MG63 (cell line): ENCODE measurements around the gene EXOC4. TPM values are rescaled to one million over a fixed set of nuclear protein-coding genes. Genes with fewer than 3 reads are reported as not detected.

Experiments
- DNase-seq: peaks from one replicate; pipeline ENCODE4 v3.0.0-alpha.2; 2020
- H3K27me3 ChIP-seq: fragments of 250-450 bp; sonication (Bioruptor Pico); 2 replicates; pipeline ENCODE4 v1.5.1; 2020; ENCODE audit warnings: mild to moderate bottlenecking, moderate library complexity
- H3K36me3 ChIP-seq: fragments of 250-450 bp; sonication (Bioruptor Pico); 2 replicates; pipeline ENCODE4 v1.5.1; 2020; ENCODE audit warnings: mild to moderate bottlenecking, moderate library complexity
- H3K4me3 ChIP-seq: fragments of 250-450 bp; sonication (Bioruptor Pico); 2 replicates; pipeline ENCODE4 v1.5.1; 2020; ENCODE audit warnings: mild to moderate bottlenecking, moderate library complexity
- H3K9me3 ChIP-seq: fragments of 250-450 bp; sonication (Bioruptor Pico); 2 replicates; pipeline ENCODE4 v1.5.1; 2020; ENCODE audit warnings: mild to moderate bottlenecking, moderate library complexity
- total RNA-seq: library from RNA; depleted of rRNA; stranded (reverse); fragments of >200 nt; shearing (Covaris generic); gene quantifications from 2 replicates; pipeline ENCODE4 v1.2.3, GENCODE V29; 2014; ENCODE audit warnings: low replicate concordance

The EXOC4 gene
- total RNA-seq, 1 experiment from 2014 or later, result 24.1 TPM

- Histone ChIP-seq H3K9me3 (no peaks in the 10 kb centered on the region), H3K4me3 (no peak overlapping the region), H3K27me3 (no peaks in the 10 kb centered on the region), H3K36me3 (no peaks in the 10 kb centered on the region)
- no peak for DNase-seq
Measured at GRCh38 chr7:133681529-133681928, 428.7 kb downstream of the EXOC4 start.

GRCh38 chr7:133682364-133683181 is 429.7 kb downstream of the EXOC4 start:
- H3K9me3 ChIP-seq, result no peaks in the 10 kb centered on the region
- H3K27me3 ChIP-seq, result no peaks in the 10 kb centered on the region
- H3K36me3 ChIP-seq, result no peaks in the 10 kb centered on the region
- no peak for DNase-seq
- no peak overlapping the region for H3K4me3 ChIP-seq

- Histone ChIP-seq H3K4me3 (no peak overlapping the region), H3K9me3 (no peaks in the 10 kb centered on the region), H3K36me3 (no peaks in the 10 kb centered on the region), H3K27me3 (no peaks in the 10 kb centered on the region)
- no peak for DNase-seq
Measured at GRCh38 chr7:133683182-133683454, 430.2 kb downstream of the EXOC4 start.

- no peak for DNase-seq
- Histone ChIP-seq H3K36me3 (no peaks in the 10 kb centered on the region), H3K27me3 (no peaks in the 10 kb centered on the region), H3K4me3 (no peak overlapping the region), H3K9me3 (no peaks in the 10 kb centered on the region)
Measured at GRCh38 chr7:133688483-133689239, 435.8 kb downstream of the EXOC4 start.

GRCh38 chr7:133690740-133691139 is 437.9 kb downstream of the EXOC4 start:
- Histone ChIP-seq H3K4me3 (no peak overlapping the region), H3K27me3 (no peaks in the 10 kb centered on the region), H3K36me3 (no peaks in the 10 kb centered on the region), H3K9me3 (no peaks in the 10 kb centered on the region)
- DNase-seq, result no peak

- DNase-seq, result no peak
- no peak overlapping the region for H3K4me3 ChIP-seq
Measured at GRCh38 chr7:133691727-133692610, 439.1 kb downstream of the EXOC4 start.

GRCh38 chr7:133693281-133693680 is 440.4 kb downstream of the EXOC4 start:
- Histone ChIP-seq H3K4me3 (no peak overlapping the region), H3K9me3 (no peaks in the 10 kb centered on the region), H3K27me3 (no peaks in the 10 kb centered on the region), H3K36me3 (no peaks in the 10 kb centered on the region)
- DNase-seq, result no peak

More at GRCh38 chr7:133691727-133692610, 439.1 kb downstream of the EXOC4 start:
- Histone ChIP-seq H3K36me3 (no peaks in the 10 kb centered on the region), H3K9me3 (no peaks in the 10 kb centered on the region), H3K27me3 (no peaks in the 10 kb centered on the region)

GRCh38 chr7:133696056-133696455 is 443.2 kb downstream of the EXOC4 start:
- Histone ChIP-seq H3K27me3 (no peaks in the 10 kb centered on the region), H3K9me3 (no peaks in the 10 kb centered on the region), H3K4me3 (no peak overlapping the region), H3K36me3 (no peaks in the 10 kb centered on the region)
- DNase-seq, result no peak

GRCh38 chr7:133697585-133697984 is 444.7 kb downstream of the EXOC4 start:
- H3K36me3 ChIP-seq, result no peaks in the 10 kb centered on the region

GRCh38 chr7:133698127-133698526 is 445.2 kb downstream of the EXOC4 start:
- no peaks in the 10 kb centered on the region for H3K9me3 ChIP-seq
- no peaks in the 10 kb centered on the region for H3K36me3 ChIP-seq
- no peaks in the 10 kb centered on the region for H3K27me3 ChIP-seq
- DNase-seq, result no peak
- H3K4me3 ChIP-seq, result no peak overlapping the region

More at GRCh38 chr7:133697585-133697984, 444.7 kb downstream of the EXOC4 start:
- H3K27me3 ChIP-seq, result no peaks in the 10 kb centered on the region
- no peak overlapping the region for H3K4me3 ChIP-seq
- no peak for DNase-seq
- no peaks in the 10 kb centered on the region for H3K9me3 ChIP-seq

GRCh38 chr7:133699386-133699785 is 446.5 kb downstream of the EXOC4 start:
- no peak for DNase-seq
- Histone ChIP-seq H3K27me3 (no peaks in the 10 kb centered on the region), H3K4me3 (no peak overlapping the region), H3K9me3 (no peaks in the 10 kb centered on the region), H3K36me3 (no peaks in the 10 kb centered on the region)

GRCh38 chr7:133702078-133702477 is 449.2 kb downstream of the EXOC4 start:
- no peak for DNase-seq
- H3K4me3 ChIP-seq, result no peak overlapping the region
- no peaks in the 10 kb centered on the region for H3K27me3 ChIP-seq
- no peaks in the 10 kb centered on the region for H3K36me3 ChIP-seq
- H3K9me3 ChIP-seq, result no peaks in the 10 kb centered on the region

- Histone ChIP-seq H3K4me3 (no peak overlapping the region), H3K27me3 (no peaks in the 10 kb centered on the region), H3K9me3 (no peaks in the 10 kb centered on the region), H3K36me3 (no peaks in the 10 kb centered on the region)
- no peak for DNase-seq
Measured at GRCh38 chr7:133702960-133703359, 450.1 kb downstream of the EXOC4 start.

GRCh38 chr7:133703547-133703946 is 450.7 kb downstream of the EXOC4 start:
- no peak for DNase-seq
- no peaks in the 10 kb centered on the region for H3K9me3 ChIP-seq
- no peaks in the 10 kb centered on the region for H3K36me3 ChIP-seq

GRCh38 chr7:133704453-133704852 is 451.6 kb downstream of the EXOC4 start:
- no peaks in the 10 kb centered on the region for H3K36me3 ChIP-seq
- H3K4me3 ChIP-seq, result no peak overlapping the region
- no peak for DNase-seq
- H3K9me3 ChIP-seq, result no peaks in the 10 kb centered on the region
- no peaks in the 10 kb centered on the region for H3K27me3 ChIP-seq

More at GRCh38 chr7:133703547-133703946, 450.7 kb downstream of the EXOC4 start:
- H3K4me3 ChIP-seq, result no peak overlapping the region
- H3K27me3 ChIP-seq, result no peaks in the 10 kb centered on the region

- DNase-seq, result no peak
- Histone ChIP-seq H3K27me3 (no peaks in the 10 kb centered on the region), H3K4me3 (no peak overlapping the region), H3K9me3 (no peaks in the 10 kb centered on the region), H3K36me3 (no peaks in the 10 kb centered on the region)
Measured at GRCh38 chr7:133705596-133705995, 452.7 kb downstream of the EXOC4 start.

- Histone ChIP-seq H3K4me3 (no peak overlapping the region), H3K36me3 (no peaks in the 10 kb centered on the region), H3K9me3 (no peaks in the 10 kb centered on the region), H3K27me3 (no peaks in the 10 kb centered on the region)
- no peak for DNase-seq
Measured at GRCh38 chr7:133706016-133706415, 453.1 kb downstream of the EXOC4 start.
